ENCODE measurements around the gene CCDC186.

CCDC186 gene

DNA sequence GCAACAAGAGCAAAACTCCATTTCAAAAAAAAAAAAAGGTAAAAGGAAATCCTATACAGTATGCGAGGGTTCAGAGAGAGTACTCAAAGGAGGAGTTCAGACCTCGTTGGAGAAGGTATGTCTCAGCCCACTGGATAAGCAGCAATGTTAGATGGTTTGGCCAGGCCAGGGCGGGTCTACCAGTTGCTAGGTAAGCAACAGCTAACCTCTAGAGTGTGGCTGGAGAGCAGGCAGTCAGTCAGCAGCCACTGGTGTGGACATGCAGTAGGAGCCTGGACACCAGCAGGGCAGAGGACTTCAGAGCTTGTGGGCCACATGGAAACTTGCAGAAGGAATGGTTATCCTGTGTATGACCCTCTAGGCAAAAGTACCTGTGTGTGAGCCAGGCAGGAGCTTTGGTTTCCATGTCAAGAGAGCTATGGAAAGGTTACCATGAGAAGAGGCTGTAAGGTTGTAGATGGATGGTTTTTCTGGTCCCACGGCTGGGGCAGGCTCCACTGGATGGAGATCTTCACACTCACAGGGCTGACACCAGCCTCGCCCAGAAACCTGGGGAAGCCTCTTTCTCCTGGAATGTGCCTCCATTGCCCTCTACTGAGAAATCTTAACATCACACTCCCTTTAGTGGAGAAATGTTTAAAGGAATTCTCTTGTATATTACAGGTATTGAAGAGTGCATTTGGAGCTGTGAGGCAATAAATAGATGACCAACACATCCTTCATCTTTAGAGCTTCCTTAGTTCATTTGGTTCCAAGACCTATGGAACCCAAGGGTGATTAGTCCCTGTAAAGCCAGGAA is 63.6 kb downstream of the CCDC186 start:
- ChIA-PET POLR2A (no interaction called here), CTCF (interaction anchor here (0.7 to 3.0 kb wide), 8 partner anchors 9 to 419 kb away, joined by 3 to 10 read pairs (median 4); no protein-coding TSS in a partner anchor)
- Histone ChIP-seq H3K9me3 (ENCODE audit: control extremely low read depth in 1 of 5, control insufficient read depth in 4 of 5, insufficient read depth in 2 of 5, low read depth in 1 of 5, low read length in 4 of 5) (no peaks in the 10 kb centered on the region), H3K36me3 (ENCODE audit: control insufficient read depth in 4 of 4, insufficient read depth in 4 of 4, low read length in 3 of 4) (no peaks in the 10 kb centered on the region), H3K27ac (ENCODE audit: insufficient read depth in 1 of 2, low read depth in 1 of 2, low read length in 2 of 2, poor library complexity in 1 of 2, severe bottlenecking in 2 of 2) (no peak overlapping the region), H3K27me3 (replicated peaks in 2 of 5; ENCODE audit: control insufficient read depth in 4 of 5, insufficient read depth in 5 of 5, low read length in 4 of 5) (no peaks in the 10 kb centered on the region), H3K4me1 (ENCODE audit: control extremely low read depth in 1 of 4, control insufficient read depth in 4 of 4, insufficient read depth in 4 of 4, low read length in 3 of 4) (no peaks in the 10 kb centered on the region), H3K4me3 (ENCODE audit: control insufficient read depth in 1 of 7, extremely low read depth in 1 of 7, insufficient read depth in 4 of 7, low read depth in 2 of 7, low read length in 6 of 7) (no peak overlapping the region)
- DNase-seq: no peak
- WGBS (ENCODE audit: insufficient coverage): 92% methylated on average over 4 of the region's 5 CpGs

DNA sequence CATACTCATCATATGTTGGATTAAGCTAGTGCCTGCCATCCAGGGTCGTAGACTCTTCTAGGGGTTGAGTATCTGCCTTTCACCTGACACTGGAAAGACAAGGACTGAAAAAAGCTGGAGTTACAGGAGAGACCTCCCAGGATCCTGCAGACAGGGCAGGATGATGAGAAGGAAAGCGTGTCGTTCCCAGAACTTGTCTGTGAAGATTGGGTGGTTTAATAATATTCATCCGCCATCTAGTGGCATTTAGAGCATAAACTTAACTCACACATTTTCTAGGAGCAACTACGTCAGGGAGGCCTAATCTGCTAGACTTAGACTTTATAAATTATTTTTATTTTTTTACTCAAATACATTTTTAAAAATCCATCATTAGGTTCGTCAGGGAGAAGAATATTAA is 70.7 kb downstream of the CCDC186 start:
- Histone ChIP-seq H3K36me3 (ENCODE audit: control insufficient read depth in 4 of 4, insufficient read depth in 4 of 4, low read length in 3 of 4) (no peaks in the 10 kb centered on the region), H3K9me3 (ENCODE audit: control extremely low read depth in 1 of 5, control insufficient read depth in 4 of 5, insufficient read depth in 2 of 5, low read depth in 1 of 5, low read length in 4 of 5) (no peaks in the 10 kb centered on the region), H3K4me3 (ENCODE audit: control insufficient read depth in 1 of 7, extremely low read depth in 1 of 7, insufficient read depth in 4 of 7, low read depth in 2 of 7, low read length in 6 of 7) (no peak overlapping the region), H3K27ac (ENCODE audit: insufficient read depth in 1 of 2, low read depth in 1 of 2, low read length in 2 of 2, poor library complexity in 1 of 2, severe bottlenecking in 2 of 2) (no peak overlapping the region), H3K27me3 (replicated peaks in 2 of 5; ENCODE audit: control insufficient read depth in 4 of 5, insufficient read depth in 5 of 5, low read length in 4 of 5) (peaks cover 0 to 17% (median 9%) of the 10 kb centered on the region in 5 experiments), H3K4me1 (ENCODE audit: control extremely low read depth in 1 of 4, control insufficient read depth in 4 of 4, insufficient read depth in 4 of 4, low read length in 3 of 4) (peaks cover 0 to 24% (median 17%) of the 10 kb centered on the region in 4 experiments)
- DNase-seq: peak; percentile 51 to 62 (median 53)
- POLR2A ChIA-PET: no interaction called here
- CTCF ChIA-PET: interaction anchor here (0.6 to 3.9 kb wide), 32 partner anchors 9 to 423 kb away, joined by 3 to 32 read pairs (median 4); no protein-coding TSS in a partner anchor
- WGBS (ENCODE audit: insufficient coverage): 60% methylated on average over 1 of the region's 6 CpGs

DNA sequence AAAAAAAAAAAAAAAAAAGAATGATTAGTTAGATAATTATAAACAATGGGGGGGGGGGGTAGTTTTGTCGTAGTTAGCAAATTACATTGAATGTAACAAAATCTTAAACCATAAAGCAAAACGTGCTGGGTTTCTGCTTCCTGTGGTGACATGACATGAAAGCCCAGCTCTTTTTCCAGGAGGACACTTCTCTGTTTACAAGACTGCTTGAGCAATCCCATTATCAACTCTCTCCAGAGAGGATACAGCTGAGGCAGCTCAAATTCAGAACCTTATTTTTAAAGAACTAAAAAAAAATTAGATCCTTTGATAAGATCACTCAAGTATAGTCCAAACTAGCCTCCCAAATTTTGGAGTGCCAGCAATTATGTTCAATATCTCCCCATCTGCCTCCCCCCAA is 71.7 kb downstream of the CCDC186 start:
- Histone ChIP-seq H3K4me1 (ENCODE audit: control extremely low read depth in 1 of 4, control insufficient read depth in 4 of 4, insufficient read depth in 4 of 4, low read length in 3 of 4) (peaks cover 0 to 31% (median 21%) of the 10 kb centered on the region in 4 experiments), H3K9me3 (ENCODE audit: control extremely low read depth in 1 of 5, control insufficient read depth in 4 of 5, insufficient read depth in 2 of 5, low read depth in 1 of 5, low read length in 4 of 5) (no peaks in the 10 kb centered on the region), H3K27ac (ENCODE audit: insufficient read depth in 1 of 2, low read depth in 1 of 2, low read length in 2 of 2, poor library complexity in 1 of 2, severe bottlenecking in 2 of 2) (no peak overlapping the region), H3K4me3 (ENCODE audit: control insufficient read depth in 1 of 7, extremely low read depth in 1 of 7, insufficient read depth in 4 of 7, low read depth in 2 of 7, low read length in 6 of 7) (no peak overlapping the region), H3K27me3 (replicated peaks in 2 of 5; ENCODE audit: control insufficient read depth in 4 of 5, insufficient read depth in 5 of 5, low read length in 4 of 5) (peaks cover 0 to 17% (median 9%) of the 10 kb centered on the region in 5 experiments), H3K36me3 (ENCODE audit: control insufficient read depth in 4 of 4, insufficient read depth in 4 of 4, low read length in 3 of 4) (no peaks in the 10 kb centered on the region)
- ChIA-PET POLR2A (no interaction called here), CTCF (interaction anchor here (0.7 to 3.9 kb wide), 15 partner anchors 8 to 405 kb away, joined by 3 to 32 read pairs (median 6); no protein-coding TSS in a partner anchor)
- peak in 2 of 3 donors; percentile 47 to 62 for DNase-seq
- WGBS (ENCODE audit: insufficient coverage): no CpG with 5 or more reads among the region's 2 CpGs

DNA sequence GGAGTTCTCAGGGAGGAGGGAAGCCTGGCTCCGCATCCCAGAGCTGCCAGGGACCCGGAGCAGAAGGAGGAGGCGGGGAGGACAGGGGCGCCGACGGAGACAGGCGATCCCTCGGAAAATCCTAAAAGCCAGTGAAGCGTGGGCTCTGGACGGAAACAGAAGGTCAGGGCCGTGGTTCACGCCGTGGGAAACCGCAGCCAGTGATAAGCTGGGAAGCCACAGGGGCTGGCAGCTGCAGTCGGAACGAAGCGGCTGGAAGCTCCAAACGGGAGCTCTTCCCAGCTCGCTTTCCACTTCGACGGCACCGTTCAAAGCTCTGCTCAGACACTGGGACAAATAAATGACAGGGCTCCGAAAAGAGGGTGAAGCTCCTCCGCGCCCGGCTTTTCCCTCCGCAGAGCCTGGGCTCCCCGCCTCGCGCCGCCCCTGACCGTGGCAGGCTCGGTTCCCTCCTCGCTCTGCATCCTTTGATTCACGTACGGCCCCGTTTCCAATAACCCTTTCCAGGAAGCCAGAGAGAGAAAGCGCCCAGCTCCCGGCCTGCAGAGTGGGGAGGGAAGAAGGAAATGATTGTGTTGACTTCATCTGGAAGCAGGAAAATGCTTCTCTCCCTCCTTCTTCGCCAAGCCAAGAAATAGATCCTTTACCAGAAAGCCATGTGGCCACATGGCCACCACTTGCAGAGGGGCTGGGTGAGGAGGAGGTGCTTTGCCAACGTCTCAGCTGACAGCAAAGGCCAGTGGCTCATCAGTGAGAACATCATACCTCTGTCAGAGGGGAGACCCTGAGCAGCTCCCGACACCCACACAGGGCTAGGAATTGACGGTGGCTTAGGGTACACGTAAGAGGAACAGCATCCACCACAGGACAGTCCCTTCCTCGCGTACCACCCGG is 72.9 kb downstream of the CCDC186 start:
- POLR2A ChIA-PET: interaction anchor here (0.5 kb wide), 1 partner anchor 58 kb away, joined by 3 read pairs; no protein-coding TSS in a partner anchor
- 13% methylated on average over 33 of the region's 47 CpGs for WGBS (ENCODE audit: insufficient coverage)

DNA sequence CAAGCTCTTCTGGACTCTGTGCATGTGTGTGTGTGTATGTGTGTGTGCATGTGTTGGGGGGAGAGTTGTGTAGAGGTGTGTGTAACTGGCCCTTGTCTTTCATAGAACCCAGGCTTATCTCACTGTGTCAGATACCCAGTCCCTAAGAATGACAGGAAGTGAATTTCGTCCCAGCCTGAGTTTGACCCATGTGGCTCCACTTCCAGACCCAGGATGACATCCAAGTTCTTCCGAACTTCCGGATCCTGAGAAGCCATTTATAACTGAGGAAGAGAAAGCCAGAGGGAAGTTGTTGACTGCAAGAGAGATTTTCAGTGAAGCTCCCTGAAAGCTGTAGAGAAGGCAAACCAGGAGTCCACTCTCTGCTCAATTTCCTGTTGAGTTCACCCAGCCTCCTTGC is 77.1 kb downstream of the CCDC186 start:
- Histone ChIP-seq H3K9me3 (ENCODE audit: control extremely low read depth in 1 of 5, control insufficient read depth in 4 of 5, insufficient read depth in 2 of 5, low read depth in 1 of 5, low read length in 4 of 5) (peaks cover 0 to 9% (median 3%) of the 10 kb centered on the region in 5 experiments), H3K27me3 (replicated peaks in 2 of 5; ENCODE audit: control insufficient read depth in 4 of 5, insufficient read depth in 5 of 5, low read length in 4 of 5) (peaks cover 0 to 17% (median 9%) of the 10 kb centered on the region in 5 experiments), H3K4me3 (ENCODE audit: control insufficient read depth in 1 of 7, extremely low read depth in 1 of 7, insufficient read depth in 4 of 7, low read depth in 2 of 7, low read length in 6 of 7) (peak overlapping the region in 2 of 7 experiments; percentile 6 to 43), H3K27ac (ENCODE audit: insufficient read depth in 1 of 2, low read depth in 1 of 2, low read length in 2 of 2, poor library complexity in 1 of 2, severe bottlenecking in 2 of 2) (no peak overlapping the region), H3K4me1 (ENCODE audit: control extremely low read depth in 1 of 4, control insufficient read depth in 4 of 4, insufficient read depth in 4 of 4, low read length in 3 of 4) (peaks cover 15 to 52% (median 42%) of the 10 kb centered on the region in 4 experiments), H3K36me3 (ENCODE audit: control insufficient read depth in 4 of 4, insufficient read depth in 4 of 4, low read length in 3 of 4) (no peaks in the 10 kb centered on the region)
- no peak for DNase-seq
- CTCF ChIA-PET: interaction anchor here (1.3 to 1.9 kb wide), 4 partner anchors 10 to 298 kb away, joined by 3 to 8 read pairs (median 4); no protein-coding TSS in a partner anchor
- 15% methylated on average over 3 of the region's 3 CpGs for WGBS (ENCODE audit: insufficient coverage)
- POLR2A ChIA-PET: no interaction called here

More for the DNA sequence above, 72.9 kb downstream of the CCDC186 start:
- peaks cover 10 to 42% (median 33%) of the 10 kb centered on the region in 4 experiments for H3K4me1 ChIP-seq (ENCODE audit: control extremely low read depth in 1 of 4, control insufficient read depth in 4 of 4, insufficient read depth in 4 of 4, low read length in 3 of 4)
- H3K9me3 ChIP-seq (ENCODE audit: control extremely low read depth in 1 of 5, control insufficient read depth in 4 of 5, insufficient read depth in 2 of 5, low read depth in 1 of 5, low read length in 4 of 5): no peaks in the 10 kb centered on the region
- peak in 2 of 3 donors; percentile 72 for DNase-seq
- peak overlapping the region in 6 of 7 experiments; percentile 24 to 67 (median 46) for H3K4me3 ChIP-seq (ENCODE audit: control insufficient read depth in 1 of 7, extremely low read depth in 1 of 7, insufficient read depth in 4 of 7, low read depth in 2 of 7, low read length in 6 of 7)
- no peaks in the 10 kb centered on the region for H3K36me3 ChIP-seq (ENCODE audit: control insufficient read depth in 4 of 4, insufficient read depth in 4 of 4, low read length in 3 of 4)
- H3K27ac ChIP-seq (ENCODE audit: insufficient read depth in 1 of 2, low read depth in 1 of 2, low read length in 2 of 2, poor library complexity in 1 of 2, severe bottlenecking in 2 of 2): no peak overlapping the region
- CTCF ChIA-PET: interaction anchor here (1.0 to 3.9 kb wide), 14 partner anchors 10 to 404 kb away, joined by 3 to 32 read pairs (median 4); no protein-coding TSS in a partner anchor
- peaks cover 0 to 17% (median 9%) of the 10 kb centered on the region in 5 experiments for H3K27me3 ChIP-seq (replicated peaks in 2 of 5; ENCODE audit: control insufficient read depth in 4 of 5, insufficient read depth in 5 of 5, low read length in 4 of 5)

DNA sequence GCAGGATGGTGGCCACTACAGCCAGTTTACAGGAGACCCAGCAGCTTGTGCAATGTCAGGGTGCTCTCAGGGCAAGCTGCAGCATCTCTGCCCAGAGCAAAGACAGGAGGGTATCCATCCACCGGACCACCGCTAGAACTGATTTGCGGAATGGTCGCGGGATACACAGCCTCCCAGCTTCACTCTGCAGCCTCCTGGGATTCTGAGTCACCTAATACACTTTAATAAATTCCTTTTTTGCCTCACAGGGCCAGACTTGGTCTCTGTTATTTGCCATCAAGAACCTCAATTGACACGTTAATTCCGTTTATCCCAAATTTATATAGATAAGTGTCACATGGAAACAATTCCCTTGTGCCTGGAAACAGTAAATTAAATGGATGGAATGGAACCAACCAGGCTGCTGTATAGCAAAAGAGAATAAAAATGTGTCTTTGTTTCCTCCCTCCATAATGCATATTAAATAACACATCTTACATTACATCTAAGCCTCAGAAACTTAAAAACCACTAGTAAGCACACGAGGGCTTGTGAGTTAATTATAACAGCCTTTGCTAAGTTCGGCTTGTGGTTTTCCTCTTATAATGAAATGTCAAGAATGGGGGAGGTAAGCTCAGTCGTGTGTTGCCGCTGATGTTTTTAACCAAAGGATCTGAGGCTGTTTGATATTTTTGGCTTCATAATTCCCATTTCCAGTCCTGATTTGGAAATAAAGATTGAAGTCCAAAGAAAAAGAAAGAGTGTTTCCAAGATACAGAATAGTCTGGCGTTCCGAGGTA is 78.3 kb downstream of the CCDC186 start:
- peak; percentile 45 to 87 (median 80) for DNase-seq
- CTCF ChIA-PET: interaction anchor here (1.0 to 1.9 kb wide), 6 partner anchors 9 to 297 kb away, joined by 3 to 8 read pairs (median 4); no protein-coding TSS in a partner anchor
- Histone ChIP-seq H3K27me3 (replicated peaks in 2 of 5; ENCODE audit: control insufficient read depth in 4 of 5, insufficient read depth in 5 of 5, low read length in 4 of 5) (peaks cover 0 to 7% (median 3%) of the 10 kb centered on the region in 5 experiments), H3K27ac (ENCODE audit: insufficient read depth in 1 of 2, low read depth in 1 of 2, low read length in 2 of 2, poor library complexity in 1 of 2, severe bottlenecking in 2 of 2) (no peak overlapping the region), H3K4me3 (ENCODE audit: control insufficient read depth in 1 of 7, extremely low read depth in 1 of 7, insufficient read depth in 4 of 7, low read depth in 2 of 7, low read length in 6 of 7) (peak overlapping the region in 3 of 7 experiments; percentile 28 to 52 (median 43)), H3K4me1 (ENCODE audit: control extremely low read depth in 1 of 4, control insufficient read depth in 4 of 4, insufficient read depth in 4 of 4, low read length in 3 of 4) (peaks cover 15 to 42% (median 33%) of the 10 kb centered on the region in 4 experiments), H3K36me3 (ENCODE audit: control insufficient read depth in 4 of 4, insufficient read depth in 4 of 4, low read length in 3 of 4) (peaks cover 0 to under 1% (median 0%) of the 10 kb centered on the region in 4 experiments), H3K9me3 (ENCODE audit: control extremely low read depth in 1 of 5, control insufficient read depth in 4 of 5, insufficient read depth in 2 of 5, low read depth in 1 of 5, low read length in 4 of 5) (peaks cover 0 to 9% (median 3%) of the 10 kb centered on the region in 5 experiments)
- POLR2A ChIA-PET: no interaction called here
- WGBS (ENCODE audit: insufficient coverage): 49% methylated on average over 10 of the region's 13 CpGs
